Neural crest cell (in vitro differentiated cells): Measurements from ENCODE around the gene KCNJ1. TPM values are rescaled to one million over a fixed set of nuclear protein-coding genes. Genes with fewer than 3 reads are reported as not detected.

Experiments used
- DNase-seq: peaks from one replicate; pipeline ENCODE4 v3.0.0; 2021; ENCODE audit warnings: low read depth, mixed read lengths, low spot score
- H3K27ac Mint-ChIP-seq: one replicate; pipeline ENCODE4 v1.8.0; 2021; ENCODE audit warnings: mild to moderate bottlenecking, mixed read lengths; ENCODE audit not compliant: unreplicated experiment
- H3K27me3 Mint-ChIP-seq: 2 replicates; pipeline ENCODE4 v1.8.0; 2021; ENCODE audit warnings: low read depth, mild to moderate bottlenecking, mixed read lengths
- H3K36me3 Mint-ChIP-seq: 2 replicates; pipeline ENCODE4 v1.8.0; 2021; ENCODE audit warnings: low read depth, mild to moderate bottlenecking, mixed read lengths
- H3K4me1 Mint-ChIP-seq: 2 replicates; pipeline ENCODE4 v1.8.0; 2021; ENCODE audit warnings: mixed read lengths
- H3K4me3 Mint-ChIP-seq: one replicate; pipeline ENCODE4 v1.8.0; 2021; ENCODE audit warnings: mild to moderate bottlenecking, mixed read lengths
- H3K9me3 Mint-ChIP-seq: 2 replicates; pipeline ENCODE4 v1.8.0; 2021; ENCODE audit warnings: mixed read lengths
- total RNA-seq: library from RNA; stranded (reverse); gene quantifications from 2 replicates; pipeline ENCODE4 v1.2.1, GENCODE V29; 2021
- TF ChIP-seq, protein P1 (sequence below): fragments of 200-600 bp; sonication (generic); conservative IDR thresholded peaks from 2 replicates; pipeline ENCODE4 v1.5.0; 2021; ENCODE audit warnings: antibody characterized with exemption, mild to moderate bottlenecking

The KCNJ1 gene
- total RNA-seq, 1 donor from 2014 or later, result not detected

DNA sequence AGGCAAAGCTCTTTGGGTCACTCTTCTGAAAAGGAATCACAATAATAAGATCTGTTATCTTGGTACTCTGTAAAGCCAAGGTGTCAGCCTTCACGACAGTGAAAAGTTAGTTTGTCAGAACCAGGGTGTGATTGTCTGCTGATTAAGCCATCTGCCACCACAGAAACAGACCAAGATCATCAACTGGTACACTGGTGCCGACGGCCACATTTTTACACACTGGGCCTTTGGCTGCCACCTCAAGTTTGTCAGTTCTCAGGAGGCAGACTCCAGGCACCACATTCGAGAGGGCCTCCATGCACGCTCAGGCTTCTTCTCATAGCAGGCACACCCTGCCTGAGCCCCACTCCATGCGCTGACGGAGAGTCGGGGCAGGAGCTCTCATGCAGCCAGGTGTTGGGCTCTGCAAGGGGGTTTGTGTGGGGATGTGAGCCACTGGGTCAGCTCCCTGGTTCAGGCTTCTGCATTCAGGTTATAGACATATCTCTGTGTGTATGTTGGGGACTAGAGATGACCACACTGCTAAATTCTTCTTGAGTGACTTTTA is 66.2 kb downstream of the KCNJ1 start:
- Mint-ChIP-seq H3K9me3 (no peaks in the 10 kb centered on the region), H3K27ac (no peak overlapping the region), H3K4me1 (peaks cover 46% of the 10 kb centered on the region), H3K27me3 (no peaks in the 10 kb centered on the region), H3K36me3 (no peaks in the 10 kb centered on the region), H3K4me3 (no peak overlapping the region)
- DNase-seq, result no peak
- TF ChIP-seq, protein P1, sequence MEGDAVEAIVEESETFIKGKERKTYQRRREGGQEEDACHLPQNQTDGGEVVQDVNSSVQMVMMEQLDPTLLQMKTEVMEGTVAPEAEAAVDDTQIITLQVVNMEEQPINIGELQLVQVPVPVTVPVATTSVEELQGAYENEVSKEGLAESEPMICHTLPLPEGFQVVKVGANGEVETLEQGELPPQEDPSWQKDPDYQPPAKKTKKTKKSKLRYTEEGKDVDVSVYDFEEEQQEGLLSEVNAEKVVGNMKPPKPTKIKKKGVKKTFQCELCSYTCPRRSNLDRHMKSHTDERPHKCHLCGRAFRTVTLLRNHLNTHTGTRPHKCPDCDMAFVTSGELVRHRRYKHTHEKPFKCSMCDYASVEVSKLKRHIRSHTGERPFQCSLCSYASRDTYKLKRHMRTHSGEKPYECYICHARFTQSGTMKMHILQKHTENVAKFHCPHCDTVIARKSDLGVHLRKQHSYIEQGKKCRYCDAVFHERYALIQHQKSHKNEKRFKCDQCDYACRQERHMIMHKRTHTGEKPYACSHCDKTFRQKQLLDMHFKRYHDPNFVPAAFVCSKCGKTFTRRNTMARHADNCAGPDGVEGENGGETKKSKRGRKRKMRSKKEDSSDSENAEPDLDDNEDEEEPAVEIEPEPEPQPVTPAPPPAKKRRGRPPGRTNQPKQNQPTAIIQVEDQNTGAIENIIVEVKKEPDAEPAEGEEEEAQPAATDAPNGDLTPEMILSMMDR, result no peak

DNA sequence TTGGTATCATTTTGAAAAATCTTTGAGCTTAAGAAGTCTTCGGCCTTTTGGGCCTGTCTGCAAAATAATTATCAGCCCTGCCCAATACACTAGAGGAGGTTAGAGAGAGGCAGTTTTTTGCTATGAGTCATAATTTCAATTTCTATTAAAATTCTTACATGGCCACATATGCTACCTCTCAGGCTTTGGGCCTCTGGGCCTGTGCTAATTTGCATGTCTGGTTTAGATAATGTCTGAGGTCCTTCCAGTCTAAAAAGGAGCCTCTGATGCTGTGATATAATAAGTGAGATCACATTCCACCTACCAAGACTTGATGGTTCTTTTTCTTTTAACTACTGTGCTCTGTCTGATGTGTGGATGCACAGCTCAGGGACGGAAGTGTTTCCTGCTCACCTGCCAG is 70.8 kb downstream of the KCNJ1 start:
- Mint-ChIP-seq H3K27ac (no peak overlapping the region), H3K4me1 (peaks cover 18% of the 10 kb centered on the region), H3K27me3 (no peaks in the 10 kb centered on the region), H3K9me3 (peaks cover under 1% of the 10 kb centered on the region), H3K36me3 (no peaks in the 10 kb centered on the region), H3K4me3 (no peak overlapping the region)
- DNase-seq, result no peak
- TF ChIP-seq, protein P1, result no peak

DNA sequence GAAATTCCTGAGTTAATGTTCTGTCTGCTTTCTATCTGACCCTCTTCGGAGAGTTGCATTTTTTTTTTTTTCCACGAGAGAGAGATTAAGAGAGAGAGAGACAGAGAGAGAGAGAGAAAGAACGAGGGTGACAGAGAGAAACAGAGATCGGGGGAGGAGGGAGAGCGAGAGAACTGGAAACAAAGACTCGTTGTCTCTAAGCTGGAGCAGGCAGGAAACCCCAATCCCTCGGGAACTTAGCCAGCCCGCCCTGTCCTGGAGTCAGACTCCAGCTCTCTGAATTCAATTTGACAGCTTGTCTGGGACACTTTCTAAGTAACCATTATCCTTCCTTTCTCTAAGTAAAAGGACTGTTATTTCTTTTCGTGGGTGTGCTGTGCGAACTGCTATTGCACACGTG is 76.9 kb downstream of the KCNJ1 start:
- Mint-ChIP-seq H3K4me1 (peaks cover 43% of the 10 kb centered on the region), H3K36me3 (no peaks in the 10 kb centered on the region), H3K4me3 (no peak overlapping the region), H3K27me3 (no peaks in the 10 kb centered on the region), H3K9me3 (peaks cover 3% of the 10 kb centered on the region), H3K27ac (peak overlapping the region; percentile 86)
- TF ChIP-seq, protein P1, result no peak
- peak; percentile 38 for DNase-seq

DNA sequence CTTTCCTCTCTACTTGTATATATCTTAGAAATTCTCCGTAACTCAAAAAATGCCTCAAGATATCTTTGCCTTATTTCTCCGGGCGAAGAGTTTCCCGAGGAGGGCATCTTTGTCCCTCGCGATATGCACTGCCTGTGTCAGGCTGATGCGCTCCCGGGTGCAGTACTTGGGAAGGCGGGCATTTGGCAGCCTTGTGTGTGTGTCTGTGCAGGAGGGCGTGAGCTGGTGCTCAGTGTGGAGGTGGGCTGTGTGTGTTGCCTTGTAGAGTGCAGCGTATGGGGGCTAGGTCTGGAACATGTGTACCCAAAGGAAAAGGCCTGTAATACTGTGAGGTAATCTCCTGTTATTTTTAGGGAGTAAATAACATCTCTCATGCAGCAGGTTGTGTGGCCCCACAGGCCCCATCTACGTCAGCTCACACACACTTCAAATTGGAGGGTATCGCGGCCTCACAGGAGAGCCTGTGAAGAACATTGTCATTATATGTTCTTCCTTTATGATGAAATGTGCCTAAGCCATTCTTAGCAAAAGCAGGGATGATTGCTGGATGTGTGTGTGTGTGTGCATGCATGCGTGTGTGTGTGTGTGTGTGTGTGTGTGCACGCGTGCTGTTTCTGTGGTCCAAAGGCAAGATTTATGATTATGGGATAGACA is 77.5 kb downstream of the KCNJ1 start:
- DNase-seq, result no peak
- H3K4me1 Mint-ChIP-seq, result peaks cover 46% of the 10 kb centered on the region
- no peak overlapping the region for H3K4me3 Mint-ChIP-seq

More for the DNA sequence above, 77.5 kb downstream of the KCNJ1 start:
- TF ChIP-seq, protein P1, result no peak
- Mint-ChIP-seq H3K36me3 (no peaks in the 10 kb centered on the region), H3K27ac (peak overlapping the region; percentile 86), H3K27me3 (peaks cover 2% of the 10 kb centered on the region), H3K9me3 (peaks cover 3% of the 10 kb centered on the region)

Other genes starting within 250 kb of the KCNJ1 start
- gene FLI1, start 173.2 kb downstream of the KCNJ1 start, total RNA-seq, result 0.23 and 0.48 TPM in 2 replicates
- gene KCNJ5, start 24.1 kb upstream of the KCNJ1 start, total RNA-seq, result 0.14 and 0.20 TPM in 2 replicates
- 0.25 TPM in 1 of 2 replicates, not detected in the other for gene TP53AIP1, start 75.6 kb upstream of the KCNJ1 start, total RNA-seq